GM21576 (cell line): Measurements from ENCODE around the gene CCDC201.
A peak's percentile ranks its signal among the peaks of the same experiment; 100 is the strongest.

ENCODE experiments used
- ATAC-seq: cut with Tn5 transposase; IDR thresholded peaks from one replicate; pipeline ENCODE4 v1.9.1; 2021; ENCODE audit warnings: mild to moderate bottlenecking, moderate library complexity; ENCODE audit not compliant: unreplicated experiment

Gene CCDC201, protein sequence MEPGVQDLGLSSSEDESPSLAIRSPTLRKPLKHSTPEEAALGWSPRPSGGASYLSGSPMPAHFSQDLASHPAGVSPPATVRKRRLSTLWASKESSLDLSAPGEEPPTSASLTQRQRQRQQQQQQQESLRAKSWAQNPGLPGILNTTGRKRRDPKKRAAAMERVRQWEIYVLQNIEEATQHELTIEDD

DNA sequence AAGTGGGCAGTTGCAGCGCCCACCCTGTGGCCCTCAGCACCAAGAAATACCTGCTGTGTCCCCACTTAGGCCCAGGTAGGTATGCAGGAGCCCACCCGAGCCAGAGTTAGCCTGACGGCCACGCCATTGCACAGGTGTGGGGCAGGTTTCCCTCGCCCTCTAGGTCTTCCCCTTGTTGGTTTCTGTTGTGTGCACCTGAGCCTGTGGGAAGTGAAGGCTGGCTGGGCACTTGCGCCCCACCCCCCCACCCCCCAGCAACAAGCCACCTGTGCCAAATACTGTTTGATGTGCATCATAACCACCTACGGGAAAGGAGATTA lies at the start of gene CCDC201:
CCDC201 (minus strand) TSS at position 48 of the 320 bp plus-strand sequence. CDS start 75 bp downstream, outside the sequence.
- ATAC-seq: no peak

- ATAC-seq: no peak
Measured at GRCh38 chr7:45921699-45922519, 49.0 kb upstream of the CCDC201 start.

DNA sequence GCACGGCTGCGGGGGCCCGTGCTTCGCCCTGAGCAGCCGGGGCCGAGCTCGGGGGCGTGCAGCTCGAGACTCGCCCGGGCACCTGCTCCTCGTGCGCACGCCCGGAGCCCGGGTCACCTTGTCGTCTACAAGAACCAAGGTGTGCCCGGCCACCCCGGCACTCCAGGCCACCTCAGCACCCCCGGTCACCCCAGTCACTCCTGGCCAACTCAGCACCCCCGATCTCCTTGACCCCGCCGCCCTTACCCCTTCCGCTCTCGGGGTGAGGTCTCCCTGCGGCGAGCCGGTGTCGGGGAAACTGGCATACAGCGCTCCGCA lies 48.5 kb upstream of the CCDC201 start:
- ATAC-seq: no peak

DNA sequence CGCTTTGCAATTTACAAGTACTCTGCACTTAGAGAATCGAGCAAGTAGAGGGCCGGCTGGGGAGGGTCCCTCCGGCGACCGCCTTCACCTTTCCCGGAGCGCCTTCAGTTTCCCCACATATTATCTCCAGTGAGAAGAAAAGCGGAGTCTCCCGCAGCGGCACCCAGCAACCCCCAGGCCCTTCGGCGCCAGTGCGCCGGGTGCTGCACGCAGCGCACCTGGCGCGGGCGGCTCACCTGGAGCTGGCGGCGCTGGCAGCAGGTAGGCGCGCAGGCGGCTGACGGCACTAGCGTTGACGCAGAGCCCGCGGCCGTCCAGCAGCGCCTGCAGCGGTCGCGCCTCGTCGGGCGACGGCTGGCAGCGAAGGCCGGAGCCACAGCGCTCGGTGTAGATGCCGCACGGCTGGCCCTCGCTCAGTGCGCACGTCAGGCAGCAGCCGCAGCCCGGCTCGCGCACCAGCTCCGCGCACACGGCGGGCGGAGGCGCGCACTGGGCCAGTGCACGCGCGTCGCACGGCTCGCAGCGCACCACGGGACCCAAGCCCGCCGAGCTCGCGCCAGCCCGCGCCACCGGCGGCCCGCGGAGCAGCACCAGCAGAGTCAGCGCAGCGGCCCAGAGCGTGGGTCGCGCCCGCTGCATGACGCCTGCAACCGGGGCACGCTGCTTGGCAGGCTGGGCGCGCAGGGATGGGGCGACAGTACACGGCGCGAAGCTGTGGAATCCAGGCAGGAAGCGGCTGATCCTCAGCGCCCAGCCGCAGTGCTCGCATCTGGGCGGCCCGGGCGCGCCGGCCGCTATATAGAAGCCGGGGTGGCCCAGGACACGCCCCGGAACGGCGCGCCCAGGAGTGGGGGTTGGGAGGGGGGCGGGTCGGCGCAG lies 47.9 kb upstream of the CCDC201 start, which contains the start of gene IGFBP3:
IGFBP3 (minus strand) TSS at position 771 of the 879 bp plus-strand sequence; CDS start at position 639, 132 bp downstream.
- no peak for ATAC-seq

DNA sequence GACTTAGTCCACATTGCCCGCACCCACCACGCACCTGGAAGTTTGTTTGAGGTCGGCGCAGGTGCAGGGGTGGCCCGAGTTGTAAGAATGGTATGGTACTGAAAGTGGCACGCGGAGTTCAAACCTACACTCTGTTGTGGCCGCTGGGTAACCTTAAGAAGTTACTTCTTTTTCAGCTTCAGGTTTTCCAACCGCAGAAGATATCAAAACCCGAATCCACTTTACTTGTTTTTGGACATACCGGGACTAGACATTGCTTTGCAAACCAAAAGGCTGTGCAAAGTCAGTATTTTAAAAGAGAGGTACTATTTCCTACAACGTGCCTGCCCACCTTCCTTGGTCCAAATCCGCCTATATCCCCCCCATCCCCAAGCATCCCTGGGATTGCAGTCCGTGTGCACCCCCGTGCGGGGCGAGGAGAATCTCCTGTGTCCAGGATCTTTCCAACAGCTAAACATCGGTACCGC lies 47.1 kb upstream of the CCDC201 start:
- ATAC-seq: no peak

GRCh38 chr7:45919231-45919784 lies 46.4 kb upstream of the CCDC201 start:
- no peak for ATAC-seq

DNA sequence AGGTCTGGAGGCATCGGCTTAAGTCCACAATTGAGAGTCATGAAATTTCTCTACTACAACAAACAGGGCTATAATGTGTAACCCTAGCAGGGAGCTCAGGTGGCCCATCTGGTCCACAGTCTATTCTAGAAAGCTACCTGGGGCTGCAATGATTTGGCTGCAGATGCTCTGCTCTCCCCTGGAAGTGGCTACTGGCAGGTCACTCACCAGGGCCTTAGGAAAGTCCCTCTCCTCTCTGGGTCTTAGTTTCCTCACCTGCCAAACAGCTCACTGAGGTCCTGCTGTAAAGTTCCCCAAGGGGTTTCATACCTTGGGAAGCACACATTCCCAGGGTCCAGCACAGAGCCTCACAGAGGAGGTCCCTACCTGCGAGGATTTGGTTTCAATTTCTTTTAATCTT lies 45.7 kb upstream of the CCDC201 start:
- no peak for ATAC-seq

DNA sequence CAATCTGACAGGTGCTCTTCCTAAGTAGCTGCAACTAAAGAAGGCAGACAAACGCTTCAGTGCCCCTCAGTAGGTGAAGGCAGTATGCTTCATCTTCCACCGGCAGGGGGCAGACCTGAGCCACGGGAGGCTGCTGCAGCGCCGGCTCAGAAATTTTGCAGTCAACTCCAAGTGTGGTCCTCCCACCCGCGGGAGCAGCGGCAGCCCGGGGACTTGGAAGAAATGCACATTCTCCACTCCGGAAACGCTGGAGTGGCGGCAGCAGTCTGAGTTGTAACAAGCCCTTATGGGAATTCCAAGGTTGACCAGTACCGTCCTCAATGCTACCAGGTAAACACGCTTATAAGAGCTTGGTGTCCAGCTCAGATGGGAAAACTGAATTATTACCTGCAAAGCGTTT lies 44.8 kb upstream of the CCDC201 start:
- peak; percentile 79 for ATAC-seq

GRCh38 chr7:45917064-45917463 lies 44.2 kb upstream of the CCDC201 start:
- no peak for ATAC-seq

DNA sequence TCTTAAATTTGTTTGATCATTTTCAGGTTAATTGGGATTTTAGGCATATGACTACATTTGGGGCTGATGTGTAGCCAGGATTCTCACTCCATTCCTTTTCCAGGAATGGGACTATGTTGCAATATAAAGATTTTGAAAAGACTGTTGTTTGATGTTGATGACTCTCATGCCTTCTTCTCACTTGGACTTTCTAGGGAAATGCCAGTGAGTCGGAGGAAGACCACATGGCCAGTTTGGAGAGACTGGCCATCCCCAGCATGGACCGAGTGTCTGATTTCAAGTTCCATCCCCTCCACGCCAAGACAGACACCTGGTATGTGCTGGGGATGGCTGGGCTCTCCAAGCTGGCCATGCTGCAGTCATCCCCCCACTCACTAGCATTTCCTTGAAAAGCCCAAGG lies 42.7 kb upstream of the CCDC201 start:
- ATAC-seq: no peak

GRCh38 chr7:45914911-45915310 lies 42.0 kb upstream of the CCDC201 start:
- ATAC-seq: no peak

- ATAC-seq: no peak
Measured at GRCh38 chr7:45912972-45913371, 40.1 kb upstream of the CCDC201 start.

GRCh38 chr7:45911311-45911710 lies 38.4 kb upstream of the CCDC201 start:
- no peak for ATAC-seq

GRCh38 chr7:45910855-45911254 lies 38.0 kb upstream of the CCDC201 start:
- no peak for ATAC-seq

- ATAC-seq: no peak
Measured at GRCh38 chr7:45909561-45909960, 36.7 kb upstream of the CCDC201 start.

DNA sequence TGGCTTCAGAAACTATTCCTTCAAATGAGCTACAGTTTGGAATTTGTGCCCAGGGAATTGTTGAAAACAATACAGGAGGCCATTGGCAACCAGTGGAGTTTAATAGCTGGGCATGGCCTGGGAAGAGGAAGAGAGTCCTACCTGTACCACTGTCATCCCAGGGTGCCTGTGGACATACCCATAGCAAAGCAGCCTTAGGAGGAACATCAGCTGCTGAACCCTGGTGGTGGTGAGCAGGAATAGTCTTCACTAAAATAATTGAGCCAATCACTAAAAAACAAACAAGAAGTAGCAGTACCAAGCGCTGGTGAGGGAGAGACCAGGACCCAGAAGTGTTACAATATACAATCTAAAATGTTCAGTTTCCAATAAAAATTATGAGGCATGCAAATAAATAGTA lies 29.9 kb upstream of the CCDC201 start:
- ATAC-seq: no peak

GRCh38 chr7:45901566-45901965 lies 28.7 kb upstream of the CCDC201 start:
- no peak for ATAC-seq

- no peak for ATAC-seq
Measured at GRCh38 chr7:45898222-45898621, 25.3 kb upstream of the CCDC201 start.

- no peak for ATAC-seq
Measured at GRCh38 chr7:45897042-45897690, 24.3 kb upstream of the CCDC201 start.

DNA sequence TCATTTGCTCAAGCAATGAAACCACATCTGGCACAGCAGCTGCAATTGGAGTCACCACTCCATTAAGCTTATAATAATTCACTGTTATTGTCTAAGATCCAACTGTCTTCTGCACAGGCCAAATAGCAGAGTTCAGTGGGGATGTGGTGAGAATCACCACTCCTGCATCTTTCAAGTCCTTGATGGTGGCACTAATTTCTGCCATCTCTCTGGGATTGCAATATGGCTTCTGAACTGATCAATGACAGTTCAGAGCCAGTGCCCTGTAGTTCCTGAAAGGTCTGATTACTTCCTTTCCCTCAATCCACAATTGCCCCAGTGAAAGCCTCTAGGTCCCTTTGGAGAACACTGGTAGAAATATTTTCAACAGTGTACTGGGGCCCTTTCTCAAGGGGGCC lies 21.8 kb upstream of the CCDC201 start:
- ATAC-seq: no peak
